ENCODE results near the gene FYTTD1.

GRCh38 chr3:197761784-197762183 lies 12.1 kb downstream of the FYTTD1 start:
- TF ChIP-seq POLR2AphosphoS5 (IDR thresholded peaks at IDR 0.05; ENCODE audit: low read depth, low read length), result no peak
- no peak for TF ChIP-seq SIN3A (IDR thresholded peaks at IDR 0.05; ENCODE audit: borderline replicate concordance, insufficient read depth, low read length)

Measured in PFSK-1 (cell line).